NCI-H524 (cell line): ENCODE results near the gene TMTC1.

Source experiments
- DNase-seq, 2 experiments: peaks; one replicate each; lab custom pipeline; 2025; lab: John Stamatoyannopoulos, UW

The TMTC1 gene

GRCh38 chr12:29780084-29780483 lies 3.7 kb downstream of the TMTC1 start:
- no peak for DNase-seq

GRCh38 chr12:29778531-29778930 lies 5.2 kb downstream of the TMTC1 start:
- no peak for DNase-seq

GRCh38 chr12:29773076-29773475 lies 10.7 kb downstream of the TMTC1 start:
- no peak for DNase-seq

- DNase-seq, result no peak
Measured at GRCh38 chr12:29771786-29772185, 12.0 kb downstream of the TMTC1 start.

GRCh38 chr12:29771165-29771564 lies 12.6 kb downstream of the TMTC1 start:
- DNase-seq, result no peak

GRCh38 chr12:29769162-29769858 lies 14.4 kb downstream of the TMTC1 start:
- DNase-seq, result no peak

GRCh38 chr12:29768372-29768771 lies 15.4 kb downstream of the TMTC1 start:
- no peak for DNase-seq

- peak; percentile 55 to 89 for DNase-seq
Measured at GRCh38 chr12:29763301-29763683, 20.4 kb downstream of the TMTC1 start.

GRCh38 chr12:29762637-29763300 lies 21.0 kb downstream of the TMTC1 start:
- DNase-seq, result peak; percentile 32 to 76

GRCh38 chr12:29759950-29760349 lies 23.8 kb downstream of the TMTC1 start:
- no peak for DNase-seq

- DNase-seq, result no peak
Measured at GRCh38 chr12:29756741-29757390, 26.9 kb downstream of the TMTC1 start.

- DNase-seq, result no peak
Measured at GRCh38 chr12:29754235-29755189, 29.2 kb downstream of the TMTC1 start.

- DNase-seq, result no peak
Measured at GRCh38 chr12:29752121-29752520, 31.6 kb downstream of the TMTC1 start.

- no peak for DNase-seq
Measured at GRCh38 chr12:29751676-29752075, 32.1 kb downstream of the TMTC1 start.

- DNase-seq, result no peak
Measured at GRCh38 chr12:29750928-29751220, 32.9 kb downstream of the TMTC1 start.

- DNase-seq, result peak in 1 of 2 experiments; percentile 8
Measured at GRCh38 chr12:29750131-29750927, 33.4 kb downstream of the TMTC1 start.

- no peak for DNase-seq
Measured at GRCh38 chr12:29744365-29744764, 39.4 kb downstream of the TMTC1 start.

GRCh38 chr12:29743801-29744200 lies 39.9 kb downstream of the TMTC1 start:
- peak; percentile 63 to 93 for DNase-seq

GRCh38 chr12:29743077-29743476 lies 40.7 kb downstream of the TMTC1 start:
- no peak for DNase-seq

GRCh38 chr12:29742646-29743045 lies 41.1 kb downstream of the TMTC1 start:
- no peak for DNase-seq
